CD4-positive, alpha-beta T cell (primary cell): ENCODE results near the gene SRA1. TPM values are rescaled to one million over a fixed set of nuclear protein-coding genes. Genes with fewer than 3 reads are reported as not detected.

ENCODE experiments used
- ATAC-seq: fragments of 200-7000 bp; cut with Tn5 transposase; one replicate; pipeline ENCODE4 v1.10.0; 2022; ENCODE audit warnings: mild to moderate bottlenecking; ENCODE audit not compliant: poor library complexity
- CTCF ChIA-PET: fragments of 350-600 bp; sonication (Branson Sonifier 250); formaldehyde crosslinking; loops from one replicate; lab custom pipeline; 2021; ENCODE audit warnings: antibody characterized with exemption, inconsistent platforms; lab: Charles Lee
- POLR2A ChIA-PET: fragments of 350-600 bp; sonication (Branson Sonifier 250); formaldehyde crosslinking; loops from one replicate; lab custom pipeline; 2021; ENCODE audit warnings: antibody characterized with exemption, inconsistent platforms; lab: Charles Lee
- DNase-seq, 14 experiments: peaks; one replicate each; pipeline ENCODE4 v3.0.0-alpha.2; 2013 to 2020; ENCODE audit warnings: mixed read lengths in 2 of 14
- H3K27ac ChIP-seq, 2 donors: one replicate each; pipeline versions ENCODE4 v1.5.1 to v1.7.0; 2013; ENCODE audit warnings: low read length in 2 of 2, low read depth in 1 of 2, mild to moderate bottlenecking in 1 of 2
- H3K27me3 ChIP-seq, 2 experiments: 1 replicate in 1 of 2; 2 replicates in 1 of 2; pipeline versions ENCODE4 v1.6.1 to v1.7.0; 2013; ENCODE audit warnings: low read length in 2 of 2, control low read depth in 1 of 2, mild to moderate bottlenecking in 1 of 2, moderate library complexity in 1 of 2; ENCODE audit not compliant: insufficient read depth in 2 of 2, control insufficient read depth in 1 of 2
- H3K36me3 ChIP-seq: one replicate; pipeline ENCODE4 v1.6.1; 2013; ENCODE audit warnings: low read length, control low read depth; ENCODE audit not compliant: insufficient read depth
- H3K4me1 ChIP-seq: one replicate; pipeline ENCODE4 v1.6.1; 2013; ENCODE audit warnings: low read length, control low read depth; ENCODE audit not compliant: insufficient read depth
- H3K4me3 ChIP-seq: one replicate; pipeline ENCODE4 v1.5.1; 2013; ENCODE audit warnings: mild to moderate bottlenecking, low read length, moderate library complexity
- H3K9me3 ChIP-seq, 2 experiments: 1 replicate in 1 of 2; 2 replicates in 1 of 2; pipeline versions ENCODE4 v1.6.1 to v1.7.0; 2013; ENCODE audit warnings: low read length in 2 of 2, mild to moderate bottlenecking in 2 of 2, control low read depth in 1 of 2, moderate library complexity in 1 of 2; ENCODE audit not compliant: control insufficient read depth in 1 of 2, insufficient read depth in 1 of 2
- H3K27ac Mint-ChIP-seq: one replicate; pipeline ENCODE4 v1.8.0; 2020; ENCODE audit warnings: mixed read lengths
- H3K27me3 Mint-ChIP-seq: one replicate; pipeline ENCODE4 v1.8.0; 2021; ENCODE audit warnings: mixed read lengths
- H3K36me3 Mint-ChIP-seq: one replicate; pipeline ENCODE4 v1.8.0; 2021; ENCODE audit warnings: low read depth, mixed read lengths
- H3K4me1 Mint-ChIP-seq: one replicate; pipeline ENCODE4 v1.8.0; 2021; ENCODE audit warnings: low read depth, mixed read lengths
- H3K4me3 Mint-ChIP-seq: one replicate; pipeline ENCODE4 v1.8.0; 2020; ENCODE audit warnings: mild to moderate bottlenecking, mixed read lengths
- H3K9me3 Mint-ChIP-seq: one replicate; pipeline ENCODE4 v1.8.0; 2020; ENCODE audit warnings: mixed read lengths
- intact Hi-C, 2 experiments: fragments of 100-400 bp; cut with DNase I in 1 of 2; cut with micrococcal nuclease in 1 of 2; formaldehyde crosslinking; loops; one replicate each; pipeline versions ENCODE4 v1.15.1 to v1.9.0; 2023 to 2025; cut with DNase I, micrococcal nuclease
- total RNA-seq, 174 experiments: library from RNA in 2 of 174; stranded (reverse) in 2 of 174; gene quantifications; one replicate each; pipeline ENCODE4 v1.2.3 and lab custom pipeline; 2021 to 2026
- TF ChIP-seq, protein P1 (sequence below): fragments of 200-600 bp; IDR thresholded peaks from one replicate; pipeline ENCODE4 v1.8.0; 2022; ENCODE audit warnings: antibody characterized with exemption, mild to moderate bottlenecking

SRA1 gene
- total RNA-seq, 2 experiments from 2014 or later: 30.9 to 31.6 TPM

DNA sequence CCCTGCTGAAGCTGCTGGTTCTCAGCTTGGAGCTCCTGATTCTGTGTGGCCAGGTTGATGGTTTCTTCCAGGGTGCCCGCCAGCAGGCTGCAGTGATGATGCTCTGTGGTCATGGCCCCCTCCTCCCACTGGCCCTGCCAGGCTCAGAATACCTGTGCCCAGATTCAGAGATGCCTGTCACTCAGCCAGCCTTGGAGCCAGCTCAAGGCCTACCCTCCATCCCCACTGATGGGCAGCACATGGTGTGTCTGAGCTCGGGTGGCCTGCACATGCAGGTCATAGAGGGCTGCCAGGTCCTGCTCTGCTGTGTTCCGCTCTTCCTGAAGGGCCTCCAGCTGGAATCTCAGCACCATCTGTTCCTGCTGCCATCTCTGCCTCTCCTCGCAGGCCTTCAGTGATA is 12.8 kb upstream of the SRA1 start:
- no peak for ATAC-seq
- CTCF ChIA-PET: interaction anchor here (0.9 to 1.2 kb wide), 2 partner anchors 19 to 22 kb away, joined by 3 to 4 read pairs; partner anchors contain the start of gene EIF4EBP3
- TF ChIP-seq, protein P1, sequence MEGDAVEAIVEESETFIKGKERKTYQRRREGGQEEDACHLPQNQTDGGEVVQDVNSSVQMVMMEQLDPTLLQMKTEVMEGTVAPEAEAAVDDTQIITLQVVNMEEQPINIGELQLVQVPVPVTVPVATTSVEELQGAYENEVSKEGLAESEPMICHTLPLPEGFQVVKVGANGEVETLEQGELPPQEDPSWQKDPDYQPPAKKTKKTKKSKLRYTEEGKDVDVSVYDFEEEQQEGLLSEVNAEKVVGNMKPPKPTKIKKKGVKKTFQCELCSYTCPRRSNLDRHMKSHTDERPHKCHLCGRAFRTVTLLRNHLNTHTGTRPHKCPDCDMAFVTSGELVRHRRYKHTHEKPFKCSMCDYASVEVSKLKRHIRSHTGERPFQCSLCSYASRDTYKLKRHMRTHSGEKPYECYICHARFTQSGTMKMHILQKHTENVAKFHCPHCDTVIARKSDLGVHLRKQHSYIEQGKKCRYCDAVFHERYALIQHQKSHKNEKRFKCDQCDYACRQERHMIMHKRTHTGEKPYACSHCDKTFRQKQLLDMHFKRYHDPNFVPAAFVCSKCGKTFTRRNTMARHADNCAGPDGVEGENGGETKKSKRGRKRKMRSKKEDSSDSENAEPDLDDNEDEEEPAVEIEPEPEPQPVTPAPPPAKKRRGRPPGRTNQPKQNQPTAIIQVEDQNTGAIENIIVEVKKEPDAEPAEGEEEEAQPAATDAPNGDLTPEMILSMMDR: no peak
- intact Hi-C loops: no loop called here
- no peak overlapping the region for H3K4me3 Mint-ChIP-seq
- no peaks in the 10 kb centered on the region for H3K9me3 Mint-ChIP-seq
- Histone ChIP-seq H3K4me1 (peaks cover 50% of the 10 kb centered on the region), H3K27me3 (no peaks in the 10 kb centered on the region), H3K27ac (peak overlapping the region; percentile 58 to 88), H3K9me3 (no peaks in the 10 kb centered on the region), H3K4me3 (no peak overlapping the region), H3K36me3 (peaks cover 37% of the 10 kb centered on the region)
- DNase-seq: no peak
- H3K27me3 Mint-ChIP-seq: no peaks in the 10 kb centered on the region
- peak overlapping the region; percentile 97 for H3K27ac Mint-ChIP-seq
- POLR2A ChIA-PET: interaction anchor here (0.5 to 2.2 kb wide), 8 partner anchors 13 to 459 kb away, joined by 3 to 9 read pairs (median 6); partner anchors contain the start of genes ANKHD1, EIF4EBP3, IK and NDUFA2
- peaks cover 48% of the 10 kb centered on the region for H3K36me3 Mint-ChIP-seq
- peaks cover 49% of the 10 kb centered on the region for H3K4me1 Mint-ChIP-seq

DNA sequence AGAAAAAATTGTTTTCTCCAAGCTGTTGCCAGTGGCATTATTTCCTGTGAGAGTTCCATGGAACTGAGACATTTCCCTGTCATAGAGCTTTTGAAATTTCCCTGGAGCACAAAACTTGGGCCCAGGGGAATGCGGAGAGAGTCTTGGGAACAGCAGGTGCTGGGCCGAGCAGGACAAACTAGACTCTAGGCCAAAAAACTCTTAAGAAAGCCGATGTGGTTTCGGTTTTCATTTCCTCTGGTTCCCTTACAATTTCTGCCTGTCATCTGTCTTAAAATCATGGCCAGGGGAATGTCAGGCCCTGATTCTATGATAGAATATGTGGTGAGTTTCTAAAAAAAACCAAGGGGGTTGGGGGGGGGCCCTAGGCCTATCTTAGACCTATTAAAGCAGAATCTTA is 11.9 kb upstream of the SRA1 start:
- ChIA-PET CTCF (interaction anchor here (0.9 to 1.2 kb wide), 2 partner anchors 18 to 22 kb away, joined by 3 to 4 read pairs; partner anchors contain the start of gene EIF4EBP3), POLR2A (interaction anchor here (1.6 to 2.2 kb wide), 4 partner anchors 12 to 168 kb away, joined by 8 to 9 read pairs (median 8); partner anchors contain the start of genes ANKHD1, EIF4EBP3, IK and NDUFA2)
- no peaks in the 10 kb centered on the region for H3K27me3 Mint-ChIP-seq
- TF ChIP-seq, protein P1: no peak
- peak overlapping the region; percentile 97 for H3K27ac Mint-ChIP-seq
- H3K36me3 Mint-ChIP-seq: peaks cover 57% of the 10 kb centered on the region
- intact Hi-C loops: loop anchor here in 1 of 2 experiments (5.0 to 10.0 kb wide), 4 partner anchors 128 to 462 kb away; partner anchors contain the start of gene CYSTM1
- Histone ChIP-seq H3K4me3 (peak overlapping the region; percentile 29), H3K9me3 (no peaks in the 10 kb centered on the region), H3K27ac (peak overlapping the region; percentile 58 to 88), H3K4me1 (peaks cover 54% of the 10 kb centered on the region), H3K27me3 (no peaks in the 10 kb centered on the region), H3K36me3 (peaks cover 37% of the 10 kb centered on the region)
- ATAC-seq: no peak
- H3K4me3 Mint-ChIP-seq: peak overlapping the region; percentile 84
- H3K9me3 Mint-ChIP-seq: no peaks in the 10 kb centered on the region
- DNase-seq: peak in 3 of 14 experiments; percentile 57 to 67 (median 62)
- peaks cover 58% of the 10 kb centered on the region for H3K4me1 Mint-ChIP-seq

- H3K27me3 Mint-ChIP-seq: no peaks in the 10 kb centered on the region
- no peak for DNase-seq
- H3K4me1 ChIP-seq: peaks cover 60% of the 10 kb centered on the region
- peak overlapping the region; percentile 97 for H3K27ac Mint-ChIP-seq
- H3K36me3 ChIP-seq: peaks cover 37% of the 10 kb centered on the region
- H3K27me3 ChIP-seq: no peaks in the 10 kb centered on the region
- intact Hi-C loops: loop anchor here in 1 of 2 experiments (5.0 to 10.0 kb wide), 4 partner anchors 129 to 461 kb away; partner anchors contain the start of gene CYSTM1
- H3K27ac ChIP-seq: peak overlapping the region; percentile 58 to 88
- H3K4me3 Mint-ChIP-seq: peak overlapping the region; percentile 84
- CTCF ChIA-PET: interaction anchor here (1.2 kb wide), 1 partner anchor 21 kb away, joined by 4 read pairs; the partner anchor contains the start of gene EIF4EBP3
- POLR2A ChIA-PET: interaction anchor here (1.6 to 2.2 kb wide), 3 partner anchors 11 to 167 kb away, joined by 8 to 9 read pairs (median 9); partner anchors contain the start of genes ANKHD1, IK, NDUFA2 and SRA1
- H3K36me3 Mint-ChIP-seq: peaks cover 62% of the 10 kb centered on the region
- no peak for ATAC-seq
- no peaks in the 10 kb centered on the region for H3K9me3 ChIP-seq
- peak overlapping the region; percentile 29 for H3K4me3 ChIP-seq
- peaks cover 64% of the 10 kb centered on the region for H3K4me1 Mint-ChIP-seq
- no peaks in the 10 kb centered on the region for H3K9me3 Mint-ChIP-seq
- TF ChIP-seq, protein P1: no peak
These were observed 11.3 kb upstream of the SRA1 start for GRCh38 chr5:140568443-140569063.
